Astrocyte of the spinal cord (primary cell): ENCODE measurements around the gene NMT1.

Experiments
- DNase-seq: peaks from one replicate; pipeline ENCODE4 v3.0.0; 2011; ENCODE audit warnings: low read depth, low spot score
- H3K4me3 ChIP-seq: 2 replicates; pipeline ENCODE4 v1.5.1; 2011; ENCODE audit warnings: low read depth, mild to moderate bottlenecking, low read length, moderate library complexity
- in situ Hi-C: cut with HindIII; loops from 2 replicates; pipeline ENCODE4 v1.10.0; 2017; ENCODE audit warnings: low sequenced_read_pairs
- TF ChIP-seq, protein P1 (sequence below): IDR thresholded peaks from 2 replicates; pipeline ENCODE4 v1.5.1; 2012; ENCODE audit warnings: low read depth, mild to moderate bottlenecking, low read length, inconsistent platforms

The NMT1 gene

DNA sequence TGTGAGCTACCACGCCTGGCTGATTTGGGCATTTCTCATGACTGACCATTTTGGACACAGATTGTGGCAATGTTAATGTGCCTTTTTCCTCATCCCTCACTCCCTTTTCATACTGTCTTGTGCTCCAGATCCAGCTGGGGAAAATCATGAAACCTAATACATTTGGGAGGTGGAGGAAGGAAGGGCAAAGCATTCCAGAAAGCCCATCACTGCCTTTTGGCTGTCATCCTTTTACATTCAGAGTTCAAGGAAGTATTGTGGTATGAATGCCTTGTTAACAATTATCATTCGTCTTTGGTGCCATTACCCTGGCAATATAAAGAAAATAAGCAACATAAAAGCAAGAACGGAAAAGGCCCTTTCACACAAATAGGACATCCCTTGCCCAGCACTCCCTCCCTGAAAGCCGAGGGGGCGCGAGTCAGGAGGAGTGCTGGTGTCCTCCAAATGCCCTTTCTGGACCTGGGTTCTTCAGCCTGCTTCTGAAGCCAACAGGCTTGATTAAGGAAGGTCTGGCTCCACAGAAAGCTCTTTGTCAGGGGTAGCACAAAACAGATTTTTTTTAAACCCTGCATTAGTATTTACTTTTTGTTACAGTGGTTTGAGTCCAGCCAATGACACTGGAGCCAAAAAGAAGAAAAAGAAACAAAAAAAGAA lies 20.1 kb downstream of the NMT1 start:
- in situ Hi-C loops = no loop called here
- no peak for DNase-seq
- H3K4me3 ChIP-seq = no peak overlapping the region
- TF ChIP-seq, protein P1, sequence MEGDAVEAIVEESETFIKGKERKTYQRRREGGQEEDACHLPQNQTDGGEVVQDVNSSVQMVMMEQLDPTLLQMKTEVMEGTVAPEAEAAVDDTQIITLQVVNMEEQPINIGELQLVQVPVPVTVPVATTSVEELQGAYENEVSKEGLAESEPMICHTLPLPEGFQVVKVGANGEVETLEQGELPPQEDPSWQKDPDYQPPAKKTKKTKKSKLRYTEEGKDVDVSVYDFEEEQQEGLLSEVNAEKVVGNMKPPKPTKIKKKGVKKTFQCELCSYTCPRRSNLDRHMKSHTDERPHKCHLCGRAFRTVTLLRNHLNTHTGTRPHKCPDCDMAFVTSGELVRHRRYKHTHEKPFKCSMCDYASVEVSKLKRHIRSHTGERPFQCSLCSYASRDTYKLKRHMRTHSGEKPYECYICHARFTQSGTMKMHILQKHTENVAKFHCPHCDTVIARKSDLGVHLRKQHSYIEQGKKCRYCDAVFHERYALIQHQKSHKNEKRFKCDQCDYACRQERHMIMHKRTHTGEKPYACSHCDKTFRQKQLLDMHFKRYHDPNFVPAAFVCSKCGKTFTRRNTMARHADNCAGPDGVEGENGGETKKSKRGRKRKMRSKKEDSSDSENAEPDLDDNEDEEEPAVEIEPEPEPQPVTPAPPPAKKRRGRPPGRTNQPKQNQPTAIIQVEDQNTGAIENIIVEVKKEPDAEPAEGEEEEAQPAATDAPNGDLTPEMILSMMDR = no peak

DNA sequence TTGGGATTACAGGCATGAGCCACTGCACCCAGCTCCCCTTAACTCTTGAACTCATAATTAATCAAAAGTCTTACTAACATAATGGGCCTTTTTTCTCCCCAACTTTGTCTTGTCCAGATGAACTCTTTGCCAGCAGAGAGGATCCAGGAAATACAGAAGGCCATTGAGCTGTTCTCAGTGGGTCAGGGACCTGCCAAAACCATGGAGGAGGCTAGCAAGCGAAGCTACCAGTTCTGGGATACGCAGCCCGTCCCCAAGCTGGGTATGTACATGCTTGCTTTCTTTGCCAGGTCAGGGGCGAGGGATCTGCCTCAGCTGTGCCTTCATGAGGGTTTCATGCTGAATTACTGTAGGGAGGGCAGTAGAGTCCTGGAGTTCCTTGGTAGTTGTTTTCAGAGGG lies 25.3 kb downstream of the NMT1 start:
- TF ChIP-seq, protein P1 = no peak
- in situ Hi-C loops = no loop called here
- no peak overlapping the region for H3K4me3 ChIP-seq
- no peak for DNase-seq

DNA sequence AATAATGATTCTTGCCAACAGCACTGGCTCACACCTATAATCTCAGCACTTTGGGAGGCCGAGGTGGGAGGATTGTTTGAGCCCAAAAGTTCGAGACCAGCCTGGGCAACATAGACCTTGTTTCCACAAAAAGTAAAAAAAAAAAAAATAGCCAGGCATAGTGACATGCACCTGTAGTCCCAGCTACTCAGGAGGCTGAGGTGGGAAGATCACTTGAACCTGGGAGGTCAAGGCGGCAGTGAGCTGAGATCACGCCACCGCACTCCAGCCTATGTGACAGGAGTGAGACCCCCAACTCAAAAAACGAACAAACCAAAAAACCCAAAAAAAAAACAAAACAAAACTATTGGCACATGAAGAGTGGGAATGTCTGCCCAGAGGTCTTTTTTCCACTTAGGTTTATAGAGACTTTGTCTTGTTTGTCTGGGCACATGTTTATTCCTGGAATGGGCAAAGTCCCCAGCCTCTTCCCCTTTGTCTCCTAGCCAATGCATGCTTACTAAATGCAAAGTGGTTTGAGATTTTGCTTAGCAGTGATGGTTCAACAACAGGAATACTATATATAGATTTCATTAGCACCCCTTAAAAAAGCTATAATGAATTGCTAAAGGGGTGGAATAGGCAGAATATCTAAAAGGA lies 25.9 kb downstream of the NMT1 start:
- DNase-seq = no peak
- TF ChIP-seq, protein P1 = no peak
- H3K4me3 ChIP-seq = no peak overlapping the region
- in situ Hi-C loops = no loop called here

DNA sequence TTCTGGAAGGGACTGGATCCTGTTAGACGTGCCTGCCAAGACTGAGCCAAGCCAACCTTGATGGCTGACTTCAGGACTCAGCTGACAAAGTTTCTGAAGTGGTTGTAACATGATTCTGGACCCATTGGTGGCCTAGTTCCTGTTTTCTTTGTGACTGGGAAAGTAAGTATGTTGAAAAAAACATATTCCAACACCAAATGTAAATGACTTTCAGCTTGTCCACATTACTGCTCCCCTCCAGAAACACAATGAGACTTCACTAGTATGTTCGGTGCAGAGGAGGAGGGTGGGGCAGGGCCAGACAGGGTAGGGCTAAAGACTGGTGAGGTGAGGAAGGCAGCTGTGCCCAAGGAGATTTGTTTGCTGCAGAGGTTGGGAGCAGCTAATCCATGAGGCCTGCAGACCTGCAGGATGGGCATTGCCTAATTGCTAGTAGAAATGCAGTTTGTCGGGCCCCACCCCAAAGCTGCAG lies 26.4 kb downstream of the NMT1 start:
- no peak overlapping the region for H3K4me3 ChIP-seq
- DNase-seq = peak; percentile 71
- TF ChIP-seq, protein P1 = no peak
- in situ Hi-C loops = no loop called here

DNA sequence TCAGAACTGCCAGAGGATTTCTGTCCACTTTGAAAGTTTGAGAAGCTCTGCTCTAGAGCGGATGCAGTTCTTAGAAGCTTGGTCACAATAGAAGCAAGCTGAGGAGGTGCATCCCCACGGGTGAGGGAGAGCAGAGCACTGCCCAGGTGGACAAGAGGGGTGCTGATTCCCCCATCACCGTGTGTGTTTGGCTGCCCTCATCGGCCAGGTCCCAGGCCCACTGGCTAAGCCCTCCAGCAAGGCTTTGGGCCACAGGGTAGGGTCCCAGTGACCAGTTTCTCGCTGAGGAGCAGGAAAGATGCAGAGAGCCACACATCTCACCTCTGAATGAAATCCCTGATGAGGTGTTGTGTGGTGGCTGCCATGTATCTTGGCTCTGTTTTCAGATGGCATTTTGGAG lies 26.9 kb downstream of the NMT1 start:
- in situ Hi-C loops = no loop called here

DNA sequence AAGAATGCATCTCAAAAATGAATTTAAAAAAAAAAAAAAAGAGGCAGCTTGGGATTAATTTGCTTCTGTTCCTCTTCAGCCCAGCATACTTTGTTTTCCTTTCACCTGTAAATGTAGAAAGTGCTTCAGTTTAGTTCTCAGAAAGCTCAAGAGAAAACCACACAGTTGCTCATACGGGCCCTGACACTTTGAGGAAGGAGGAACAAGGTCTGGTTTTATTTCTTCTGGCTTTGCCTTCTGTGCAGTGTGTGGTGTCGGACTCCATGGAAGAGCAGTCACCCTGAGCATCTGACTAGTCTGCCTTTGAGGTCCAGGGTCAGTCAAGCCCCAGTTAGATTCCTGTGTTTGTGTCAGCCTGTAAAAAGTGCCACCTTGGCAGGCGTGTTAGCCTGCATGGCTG lies 27.6 kb downstream of the NMT1 start:
- in situ Hi-C loops = no loop called here
- no peak for DNase-seq
- TF ChIP-seq, protein P1 = no peak
- no peak overlapping the region for H3K4me3 ChIP-seq

More for the DNA sequence above, 26.9 kb downstream of the NMT1 start:
- H3K4me3 ChIP-seq = no peak overlapping the region
- TF ChIP-seq, protein P1 = no peak
- no peak for DNase-seq
